Activated CD4-positive, CD25-positive, alpha-beta regulatory T cell treated with anti-CD3 and anti-CD28 coated beads, Interleukin-2, amount 50 U/mL, for 72 hours (primary cell): ENCODE measurements around the gene GPRC5B.

ENCODE experiments used
- DNase-seq: peaks from one replicate; pipeline ENCODE4 v3.0.0; 2021

The GPRC5B gene

DNA sequence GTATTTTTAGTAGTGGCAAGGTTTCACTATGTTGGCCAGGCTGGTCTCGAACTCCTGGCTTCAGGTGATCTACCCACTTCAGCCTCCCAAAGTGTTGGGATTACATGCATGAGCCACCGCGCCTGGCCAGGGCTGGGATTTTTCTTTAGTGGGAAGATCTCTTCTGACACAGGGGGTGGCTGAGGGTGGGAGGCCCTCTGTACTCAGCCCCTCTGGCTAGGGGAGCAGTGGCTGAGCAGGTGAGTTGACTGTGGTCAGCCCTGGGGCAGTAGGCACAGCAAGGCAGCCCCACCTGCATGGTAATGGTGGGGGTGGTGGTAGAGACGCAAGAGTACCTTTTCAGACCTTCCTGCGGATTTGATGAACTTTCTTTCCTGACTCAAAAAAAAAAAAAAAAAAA is 12.3 kb upstream of the GPRC5B start:
- no peak for DNase-seq

- no peak for DNase-seq
Measured at GRCh38 chr16:19894586-19894985, 9.9 kb upstream of the GPRC5B start.

DNA sequence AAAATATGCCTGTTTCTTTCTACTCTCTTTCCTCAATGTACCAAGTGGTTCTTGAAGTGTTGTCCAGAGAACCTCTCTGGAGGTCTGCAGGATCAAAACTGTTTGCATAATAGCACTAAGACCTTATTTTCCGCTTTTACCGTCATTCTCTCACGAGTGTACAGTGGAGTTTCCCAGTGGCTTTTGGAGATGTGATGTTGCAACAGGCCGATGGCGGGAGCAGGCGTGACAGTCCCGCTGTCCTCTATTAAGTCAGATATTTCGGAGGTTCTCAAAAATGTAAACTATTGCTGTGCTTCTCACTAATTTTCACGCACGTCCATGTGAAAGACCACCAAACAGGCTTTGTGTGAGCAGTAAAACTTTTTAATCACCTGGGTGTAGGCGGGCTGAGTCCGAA is 8.3 kb upstream of the GPRC5B start:
- DNase-seq, result no peak

DNA sequence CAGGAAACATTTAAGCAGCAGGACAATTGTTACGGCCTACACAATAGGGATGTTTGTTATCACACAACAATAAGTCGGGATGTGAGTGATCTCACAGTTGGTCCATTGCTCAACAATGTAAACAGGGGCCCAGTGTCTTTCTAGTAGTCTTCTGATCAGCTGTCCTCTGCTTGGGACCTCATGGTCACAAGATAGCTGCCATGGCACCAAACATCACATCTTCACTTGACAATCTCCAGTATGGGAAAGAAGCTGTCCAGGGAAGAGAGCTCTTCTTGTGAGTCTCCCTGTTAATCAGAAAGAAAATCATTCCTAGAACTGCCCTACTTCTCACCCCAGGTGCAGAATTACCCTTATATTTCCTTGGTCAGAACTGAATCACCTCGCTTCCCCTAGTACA is 6.3 kb upstream of the GPRC5B start:
- no peak for DNase-seq

GRCh38 chr16:19888834-19889233 is 4.2 kb upstream of the GPRC5B start:
- DNase-seq, result no peak

GRCh38 chr16:19886073-19886941 is 1.7 kb upstream of the GPRC5B start:
- DNase-seq, result peak; percentile 79

GRCh38 chr16:19885451-19886072 is 914 bp upstream of the GPRC5B start:
- no peak for DNase-seq

GRCh38 chr16:19883966-19884485 is 622 bp downstream of the GPRC5B start:
- DNase-seq, result no peak

DNA sequence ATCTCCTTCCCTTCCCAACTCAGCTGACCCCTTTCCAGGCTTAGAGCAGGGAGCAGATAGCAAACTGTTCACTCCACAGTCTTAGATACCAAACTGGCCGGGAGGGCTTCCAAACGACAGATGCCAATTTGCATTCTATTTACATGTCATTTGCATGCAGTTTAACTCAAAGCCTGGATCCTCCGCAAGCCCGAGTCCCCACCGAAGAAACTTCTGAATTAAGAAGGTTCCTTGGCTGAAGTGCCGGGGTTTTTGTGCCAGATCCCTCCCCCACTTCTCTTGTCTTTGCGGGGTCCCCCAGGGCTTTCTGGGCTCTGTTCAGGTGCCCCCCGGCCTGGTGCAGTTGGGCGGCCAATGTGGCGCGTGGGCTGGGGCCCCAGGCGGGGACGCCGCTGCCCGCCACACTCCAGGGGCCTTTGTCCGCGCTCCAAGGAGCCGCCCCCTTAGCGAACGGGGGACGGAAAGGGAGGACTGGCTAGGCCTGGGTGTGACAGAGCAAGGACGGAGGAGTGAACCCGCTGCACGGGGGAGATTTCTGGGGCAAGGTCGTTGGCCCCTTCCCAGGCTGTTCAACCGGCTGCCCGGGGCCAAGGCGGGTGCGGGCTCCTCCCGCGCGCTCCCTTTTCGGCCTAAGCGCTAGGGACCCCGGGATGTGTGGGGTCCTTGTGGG is 1.2 kb downstream of the GPRC5B start:
- DNase-seq, result peak; percentile 35

DNA sequence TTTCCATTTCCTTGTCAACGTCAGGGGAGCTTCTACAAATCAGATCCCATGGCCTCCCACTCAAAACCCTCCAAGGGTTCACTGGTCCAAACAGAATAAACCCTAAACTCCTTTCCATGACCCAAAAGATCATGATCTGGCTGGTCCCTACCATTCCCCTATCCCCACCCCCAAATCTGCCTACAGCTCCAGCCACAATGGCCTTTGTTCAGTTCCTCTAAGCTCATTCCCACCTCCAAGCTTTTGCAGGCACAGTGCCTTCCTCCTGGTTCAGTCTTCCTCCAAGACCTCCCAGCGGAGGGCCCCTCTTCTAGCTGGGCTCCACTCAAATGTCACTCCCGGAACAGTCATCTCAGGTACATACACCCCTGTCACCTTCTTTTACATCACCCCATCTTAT is 2.0 kb downstream of the GPRC5B start:
- no peak for DNase-seq

GRCh38 chr16:19882186-19882585 is 2.5 kb downstream of the GPRC5B start:
- DNase-seq, result no peak

DNA sequence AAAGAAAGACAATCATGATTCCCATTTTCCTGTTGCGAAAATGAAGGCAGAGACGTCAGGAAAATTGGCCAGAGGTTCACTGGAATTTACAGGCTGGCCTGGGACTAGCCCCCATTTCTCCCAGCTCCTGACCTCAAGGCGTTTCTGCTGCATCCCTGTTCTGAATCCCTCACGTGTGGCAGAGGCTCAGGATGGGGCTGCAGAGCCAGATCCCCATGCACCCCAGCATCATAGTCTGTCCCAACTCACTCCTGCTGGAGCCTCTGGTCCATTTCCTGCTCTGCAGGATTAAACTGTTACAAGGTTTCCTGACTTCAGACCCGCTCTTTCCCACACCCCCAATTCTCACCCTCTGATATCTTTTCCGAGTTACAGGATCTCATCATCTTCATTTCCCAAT is 2.9 kb downstream of the GPRC5B start:
- DNase-seq, result no peak

GRCh38 chr16:19881028-19881427 is 3.6 kb downstream of the GPRC5B start:
- no peak for DNase-seq

DNA sequence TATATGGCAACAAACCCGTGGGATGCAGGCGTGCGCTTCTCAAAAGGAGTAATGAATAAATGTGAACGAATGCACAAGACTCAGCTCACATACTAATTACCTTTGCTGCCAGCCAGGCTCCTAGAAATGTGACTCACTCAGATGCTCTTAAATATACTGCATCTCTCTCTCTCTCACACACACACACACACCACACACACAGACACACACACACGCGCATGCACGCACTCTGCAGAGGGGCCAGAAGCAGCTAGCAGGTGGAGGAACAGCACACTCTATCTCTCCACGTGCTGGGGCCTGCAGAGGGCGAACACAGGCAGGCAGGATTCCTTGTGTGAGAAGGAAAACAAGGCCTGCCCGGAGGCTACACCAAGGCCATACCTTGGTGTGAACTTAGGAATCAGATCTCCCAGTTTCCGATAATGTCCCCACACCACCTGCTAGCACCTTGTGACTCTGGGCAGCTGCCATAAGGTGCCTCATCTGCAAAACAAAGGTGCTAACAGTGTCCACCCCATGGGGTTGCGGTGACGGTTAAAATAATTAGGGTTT is 5.3 kb downstream of the GPRC5B start:
- DNase-seq, result no peak

DNA sequence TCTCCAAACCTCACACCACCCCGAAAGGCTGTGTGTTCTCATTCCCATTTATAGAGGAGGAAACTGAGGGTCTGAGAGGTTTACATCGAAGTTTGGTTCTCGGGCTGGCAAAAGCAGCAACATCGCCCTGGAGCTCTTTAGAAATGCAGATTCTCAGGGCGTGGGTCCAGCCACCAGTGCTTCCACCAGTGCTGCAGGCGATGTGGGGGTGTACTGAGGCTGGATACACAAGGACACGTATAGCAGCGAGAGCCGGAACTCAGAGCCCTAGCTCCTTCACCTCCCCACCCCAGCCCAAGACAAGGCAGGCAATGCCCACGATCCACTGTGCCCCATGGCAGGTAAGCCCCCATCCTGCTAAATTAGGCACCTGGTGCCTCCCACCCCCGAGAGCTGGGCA is 5.9 kb downstream of the GPRC5B start:
- no peak for DNase-seq

DNA sequence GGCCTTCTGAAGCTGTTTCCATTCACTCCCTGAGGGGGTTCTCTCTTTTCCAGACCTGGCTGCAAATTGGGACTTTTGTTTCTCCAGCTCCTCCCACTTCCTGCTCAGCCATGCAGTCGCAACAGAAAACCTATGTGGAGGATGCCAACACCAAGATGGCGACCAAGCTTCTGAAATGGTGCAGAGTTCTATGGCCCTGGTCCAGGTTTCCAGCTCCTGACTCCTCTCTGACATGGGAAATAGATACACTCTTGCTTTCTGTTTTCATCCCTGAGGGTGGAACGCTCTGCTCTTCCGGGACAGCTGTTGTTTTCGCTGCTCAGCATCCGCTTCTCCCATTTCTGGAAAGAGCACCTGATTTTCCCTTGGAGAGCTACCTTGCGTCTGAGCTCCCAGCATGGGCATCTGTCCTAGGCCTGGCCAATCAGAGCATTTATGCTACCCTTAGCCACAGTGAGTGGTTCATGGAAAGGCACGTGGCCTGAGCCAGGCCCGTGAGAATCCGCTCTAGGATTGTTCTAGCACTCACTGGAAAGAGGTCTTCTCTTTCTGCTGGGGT is 8.1 kb downstream of the GPRC5B start:
- no peak for DNase-seq

GRCh38 chr16:19875900-19876299 is 8.7 kb downstream of the GPRC5B start:
- no peak for DNase-seq

GRCh38 chr16:19874851-19875546 is 9.6 kb downstream of the GPRC5B start:
- no peak for DNase-seq

GRCh38 chr16:19874026-19874425 is 10.6 kb downstream of the GPRC5B start:
- no peak for DNase-seq

DNA sequence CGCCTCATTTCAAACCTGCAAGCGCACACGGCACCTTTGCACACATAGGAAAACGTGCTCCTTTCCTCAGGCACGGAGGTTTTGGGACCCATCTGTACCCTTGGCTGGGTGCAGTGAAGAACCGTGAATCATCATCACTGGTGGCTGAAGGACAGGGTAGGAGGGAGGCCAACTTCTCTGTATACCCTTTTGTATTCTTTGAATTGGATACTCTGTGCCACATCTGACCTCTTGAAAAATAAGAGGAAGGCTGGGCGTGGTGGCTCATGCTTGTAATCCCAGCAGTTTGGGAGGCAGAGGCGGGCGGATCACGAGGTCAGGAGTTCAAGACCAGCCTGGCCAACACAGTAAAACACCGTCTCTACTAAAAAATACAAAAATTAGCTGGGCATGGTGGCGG is 11.7 kb downstream of the GPRC5B start:
- DNase-seq, result no peak

- no peak for DNase-seq
Measured at GRCh38 chr16:19872179-19872863, 12.3 kb downstream of the GPRC5B start.

DNA sequence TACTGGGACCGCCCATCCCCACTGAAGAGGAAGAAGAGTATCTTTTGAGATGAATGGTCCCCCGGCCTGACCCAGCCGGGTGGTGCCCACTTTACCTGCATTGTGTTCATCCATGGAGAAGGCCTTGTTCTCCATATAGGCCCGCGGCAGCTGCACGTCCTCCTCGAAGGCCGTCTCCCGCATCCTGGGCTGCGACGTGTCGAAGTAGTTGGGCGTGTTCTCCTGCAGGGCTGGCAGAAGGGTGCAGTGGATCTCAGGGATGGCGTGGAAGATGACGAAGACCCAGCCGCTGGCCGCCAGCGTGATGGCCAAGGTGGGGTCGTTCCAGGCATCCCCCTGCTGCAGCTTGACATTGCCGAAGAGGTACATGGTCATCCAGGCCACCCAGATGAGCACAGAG is 12.9 kb downstream of the GPRC5B start:
- DNase-seq, result no peak
